HepG2 (cell line): ENCODE measurements around the gene IFNLR1. TPM values are rescaled to one million over a fixed set of nuclear protein-coding genes. Genes with fewer than 3 reads are reported as not detected.

Experiments
- ATAC-seq: fragments of 200-7000 bp; cut with Tn5 transposase; 3 replicates; pipeline ENCODE4 v1.9.1; 2020; ENCODE audit warnings: mild to moderate bottlenecking, moderate library complexity
- BruUV-seq: library from RNA; stranded (reverse); fragments of 400-500 nt; replicated peaks from 2 replicates; lab custom pipeline; 2021; lab: Mats Ljungman, UMichigan
- CTCF ChIA-PET: fragments of 300-600 bp; formaldehyde crosslinking; extraction: SDS; loops from one replicate; lab custom pipeline; 2021; ENCODE audit warnings: low total read pairs, inconsistent platforms, low intra/inter-chr PET ratio; lab: Yijun Ruan, JAX
- POLR2A ChIA-PET: fragments of 350-600 bp; sonication (Branson Sonifier 250); formaldehyde crosslinking; loops from one replicate; lab custom pipeline; 2020; ENCODE audit warnings: antibody characterized with exemption, inconsistent platforms; lab: Yijun Ruan, JAX
- DNase-seq: peaks from one replicate; pipeline ENCODE4 v3.0.0-alpha.2; 2015; ENCODE audit warnings: low spot score
- FAIRE-seq: peaks from 3 replicates; lab custom pipeline; 2011; peaks lifted over from hg19 to GRCh38; lab: Jason Lieb, UNC
- H2AFZ ChIP-seq: one replicate; pipeline ENCODE4 v1.6.1; 2011; ENCODE audit warnings: low read length, inconsistent platforms
- H3K27ac ChIP-seq: fragments of 300-600 bp; 3 replicates; pipeline ENCODE4 v1.8.0; 2011; ENCODE audit warnings: mixed run types, mild to moderate bottlenecking, mixed read lengths, low read length, inconsistent platforms; ENCODE audit not compliant: insufficient read depth; ENCODE audit errors: extremely low read length
- H3K27me3 ChIP-seq, 2 experiments: fragments of 200-600 bp in 1 of 2; 2 replicates in 1 of 2; 3 replicates in 1 of 2; pipeline versions ENCODE4 v1.6.0 to v1.8.0; 2011; ENCODE audit warnings: low read length in 2 of 2, mild to moderate bottlenecking in 2 of 2, moderate library complexity in 2 of 2, inconsistent platforms in 1 of 2; ENCODE audit not compliant: insufficient read depth in 2 of 2, control insufficient read depth in 1 of 2
- H3K36me3 ChIP-seq, 2 experiments: fragments of 200-600 bp in 1 of 2; replicated peaks in 1 of 2; 2 replicates in 1 of 2; 3 replicates in 1 of 2; pipeline versions ENCODE4 v1.5.1 to v1.8.0; 2011; ENCODE audit warnings: low read length in 2 of 2, inconsistent platforms in 1 of 2; ENCODE audit not compliant: insufficient read depth in 2 of 2, control insufficient read depth in 1 of 2
- H3K4me1 ChIP-seq: 2 replicates; pipeline ENCODE4 v1.5.1; 2012; ENCODE audit warnings: low read length, inconsistent platforms; ENCODE audit not compliant: insufficient read depth
- H3K4me2 ChIP-seq: 2 replicates; pipeline ENCODE4 v1.6.0; 2011; ENCODE audit warnings: low read depth, low read length, inconsistent platforms
- H3K4me3 ChIP-seq, 3 experiments: fragments of 200-600 bp in 1 of 3; sonication (generic), shearing (Covaris generic) in 1 of 3; replicated peaks in 1 of 3; 2 replicates each; pipeline ENCODE4 v1.5.1; 2011 to 2016; ENCODE audit warnings: low read length in 3 of 3, inconsistent platforms in 2 of 3, low read depth in 2 of 3, mild to moderate bottlenecking in 2 of 3, control low read depth in 1 of 3, mixed read lengths in 1 of 3; ENCODE audit not compliant: insufficient read depth in 1 of 3
- H3K79me2 ChIP-seq: one replicate; pipeline ENCODE4 v1.6.1; 2011; ENCODE audit warnings: low read length, inconsistent platforms; ENCODE audit not compliant: insufficient read depth
- H3K9ac ChIP-seq: 2 replicates; pipeline ENCODE4 v1.6.0; 2011; ENCODE audit warnings: mild to moderate bottlenecking, low read depth, low read length, inconsistent platforms; ENCODE audit not compliant: insufficient read depth
- H3K9me3 ChIP-seq: 2 replicates; pipeline ENCODE4 v1.5.1; 2012; ENCODE audit warnings: mild to moderate bottlenecking, low read length
- H4K20me1 ChIP-seq: 2 replicates; pipeline ENCODE4 v1.6.0; 2011; ENCODE audit warnings: inconsistent platforms, mild to moderate bottlenecking, low read length, moderate library complexity; ENCODE audit not compliant: insufficient read depth
- CEBPB ChIP-seq: IDR thresholded peaks from 2 replicates; pipeline ENCODE4 v1.6.1; 2011; ENCODE audit warnings: low read depth, low read length, improper control_type of control experiment, borderline replicate concordance
- CEBPG ChIP-seq: IDR thresholded peaks from 2 replicates; pipeline ENCODE4 v1.6.1; 2016
- CREB1 ChIP-seq, 2 experiments: fragments of 450-650 bp in 1 of 2; IDR thresholded peaks; 2 replicates each; pipeline ENCODE4 v1.6.1; 2016 to 2017; ENCODE audit warnings: control low read depth in 1 of 2, mild to moderate bottlenecking in 1 of 2, missing compliant biosample characterization in 1 of 2, missing genetic modification characterization in 1 of 2
- MZF1 ChIP-seq: sonication (generic); formaldehyde crosslinking; IDR thresholded peaks from 2 replicates; pipeline ENCODE4 v1.8.1; 2023; ENCODE audit warnings: mild to moderate bottlenecking, missing genetic modification reagents, borderline replicate concordance
- NCOA1 ChIP-seq: sonication (generic); formaldehyde crosslinking; IDR thresholded peaks from 2 replicates; pipeline ENCODE4 v1.9.0; 2021; ENCODE audit warnings: missing genetic modification reagents
- PHF21A ChIP-seq: sonication (generic); formaldehyde crosslinking; IDR thresholded peaks from 2 replicates; pipeline ENCODE4 v1.5.0; 2020; ENCODE audit warnings: mild to moderate bottlenecking, missing genetic modification reagents
- POGZ ChIP-seq: sonication (generic); formaldehyde crosslinking; IDR thresholded peaks from 2 replicates; pipeline ENCODE4 v1.4.0; 2020; ENCODE audit warnings: mild to moderate bottlenecking, missing genetic modification reagents
- POLR2A ChIP-seq, 2 experiments: IDR thresholded peaks; 2 replicates each; pipeline ENCODE4 v1.6.1; 2011; ENCODE audit warnings: low read depth in 2 of 2, low read length in 2 of 2, mild to moderate bottlenecking in 1 of 2, moderate library complexity in 1 of 2; ENCODE audit not compliant: insufficient read depth in 1 of 2
- RNF2 ChIP-seq: fragments of 450-650 bp; conservative IDR thresholded peaks from 2 replicates; pipeline ENCODE4 v1.6.1; 2016; ENCODE audit warnings: low read depth
- SRF ChIP-seq: IDR thresholded peaks from 2 replicates; pipeline ENCODE4 v1.6.1; 2011; ENCODE audit warnings: mild to moderate bottlenecking, low read depth, low read length, moderate library complexity
- ZBTB7A ChIP-seq: sonication (generic); formaldehyde crosslinking; IDR thresholded peaks from 2 replicates; pipeline ENCODE4 v1.8.0; 2022; ENCODE audit warnings: mild to moderate bottlenecking, missing genetic modification reagents
- ZNF253 ChIP-seq: sonication (generic); formaldehyde crosslinking; IDR thresholded peaks from 2 replicates; pipeline ENCODE4 v1.8.0; 2022; ENCODE audit warnings: mild to moderate bottlenecking, missing genetic modification reagents, borderline replicate concordance
- ZNF260 ChIP-seq: sonication (generic); formaldehyde crosslinking; IDR thresholded peaks from 2 replicates; pipeline ENCODE4 v1.4.0; 2020; ENCODE audit warnings: missing genetic modification reagents, low read depth, mild to moderate bottlenecking, borderline replicate concordance
- ZNF354B ChIP-seq: sonication (generic); formaldehyde crosslinking; IDR thresholded peaks from 2 replicates; pipeline ENCODE4 v1.8.0; 2022; ENCODE audit warnings: mild to moderate bottlenecking, missing genetic modification reagents
- ZNF550 ChIP-seq: sonication (generic); formaldehyde crosslinking; IDR thresholded peaks from 2 replicates; pipeline ENCODE4 v1.4.0; 2020; ENCODE audit warnings: mild to moderate bottlenecking, missing genetic modification reagents, borderline replicate concordance
- WGBS: methylation state at CpG from one replicate; pipeline ENCODE4 v1.1.6; 2017; ENCODE audit warnings: low lambda C conversion rate; 5-methylcytosine and 5-hydroxymethylcytosine counted together
- in situ Hi-C: cut with HindIII; loops from 2 replicates; pipeline ENCODE4 v1.10.0; 2017; ENCODE audit warnings: low pct_unique_long_range_greater_than_20kb; ENCODE audit not compliant: extremely low pct_ligation_motif_present
- intact Hi-C: fragments of 100-400 bp; cut with micrococcal nuclease; formaldehyde crosslinking; loops from one replicate; pipeline ENCODE4 v1.10.0; 2022; ENCODE audit not compliant: unreplicated experiment
- polyA plus RNA-seq, 8 experiments: library from polyadenylated mRNA; depleted of rRNA in 3 of 8; stranded (reverse) in 7 of 8; unstranded in 1 of 8; fragments of >200 nt; fragmentation: Illumina TruSeq in 4 of 8; extraction: Trizol in 4 of 8; gene quantifications; 2 replicates each; pipeline versions ENCODE4 v1.2.1 to v1.2.3, GENCODE V29; 2011 to 2016; ENCODE audit warnings: low read depth in 4 of 8, missing spikeins in 1 of 8, mixed read lengths in 1 of 8; ENCODE audit not compliant: insufficient read depth in 1 of 8
- total RNA-seq, 5 experiments: library from RNA; depleted of rRNA; stranded (reverse); fragments of >200 nt; fragmentation: Illumina TruSeq; extraction: Trizol; gene quantifications; 2 replicates each; pipeline ENCODE4 v1.2.3, GENCODE V29; 2016; ENCODE audit warnings: low read depth in 1 of 5
- TF ChIP-seq, protein P1 (sequence below): IDR thresholded peaks from 2 replicates; pipeline ENCODE4 v1.6.1; 2016; ENCODE audit warnings: missing compliant biosample characterization, missing genetic modification reagents, borderline replicate concordance

The IFNLR1 gene
- total and polyA plus RNA-seq, 2 of the 13 experiments (the other 11 are each of a cell fraction or from before 2014, with no cell fraction given): 3.8 to 8.5 TPM

DNA sequence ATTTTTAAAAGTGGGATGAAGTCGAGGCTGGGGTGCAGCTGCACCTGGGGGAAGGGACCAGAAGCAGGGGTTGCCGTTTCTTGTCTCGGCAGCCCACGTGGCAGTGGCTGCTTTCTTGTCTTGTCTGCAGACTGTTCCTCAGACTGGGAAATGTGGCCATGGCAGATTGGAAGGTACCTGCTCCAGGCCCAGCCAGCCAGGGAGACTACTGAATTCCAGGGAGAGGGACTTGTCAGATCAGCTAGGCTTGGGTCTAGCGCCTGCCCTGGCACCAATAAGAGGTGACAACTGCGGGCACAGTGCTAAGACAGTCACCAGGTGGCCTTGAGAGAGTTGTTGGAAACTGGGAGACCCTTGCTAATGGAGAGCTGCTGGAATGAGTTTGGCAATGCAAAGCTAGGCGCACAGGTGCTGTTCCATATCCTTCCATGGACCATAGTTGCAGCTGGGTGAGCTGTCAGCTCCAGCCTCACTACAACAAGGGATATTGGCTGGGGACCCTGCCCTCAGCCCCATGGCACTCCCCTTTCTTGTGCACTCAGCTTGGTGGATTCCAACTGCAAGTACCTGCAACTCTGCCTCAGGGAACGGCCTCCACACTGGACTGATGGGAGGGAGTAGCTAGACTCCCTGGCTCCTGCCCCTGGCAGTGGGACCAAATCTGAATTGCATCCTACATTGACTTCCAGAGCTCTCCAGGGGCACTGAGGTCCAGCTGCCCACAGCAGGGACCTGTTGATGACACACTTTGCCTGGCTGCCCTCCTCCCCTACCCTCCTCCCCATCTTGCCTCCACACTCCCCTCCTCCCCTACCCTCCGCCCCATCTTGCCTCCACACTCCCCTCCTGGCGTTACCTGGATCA, 34.2 kb downstream of the IFNLR1 start (continued):
- no peak for TF ChIP-seq ZNF260 (CRISPR knock-in tag)
- TF ChIP-seq MZF1 (CRISPR knock-in tag): no peak
- TF ChIP-seq ZNF550: no peak
- TF ChIP-seq, all 625 proteins: peak for 0

DNA sequence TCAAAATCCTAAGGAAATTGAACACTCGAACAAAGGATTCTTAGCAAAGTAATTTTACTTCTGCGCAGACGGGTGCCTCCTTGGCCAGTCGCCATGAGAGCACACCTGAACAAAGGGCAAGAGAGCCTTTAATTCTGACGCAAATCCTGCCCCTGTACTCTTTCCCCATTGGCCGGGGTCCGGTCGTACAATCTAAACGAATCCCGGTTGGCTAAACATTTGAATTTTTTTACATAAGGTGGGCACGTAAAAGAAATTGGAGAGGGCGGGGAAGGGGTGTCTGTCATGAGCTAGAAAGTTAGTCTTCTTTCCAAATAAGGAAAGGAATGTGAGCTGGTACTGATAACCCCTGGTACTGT, 35.9 kb downstream of the IFNLR1 start:
- Histone ChIP-seq H3K79me2 (no peaks in the 10 kb centered on the region), H3K27me3 (peaks cover 0 to 10% of the 10 kb centered on the region in 2 experiments; a peak in 2 of 5 replicates), H3K4me2 (peak overlapping the region; percentile 78), H3K36me3 (no peaks in the 10 kb centered on the region), H3K27ac (peak overlapping the region; percentile 10), H4K20me1 (no peaks in the 10 kb centered on the region), H3K4me3 (peak overlapping the region in 2 of 3 experiments; percentile 35 to 56; a peak in 4 of 6 replicates), H3K9ac (no peak overlapping the region), H3K9me3 (no peaks in the 10 kb centered on the region), H2AFZ (peak overlapping the region; percentile 1), H3K4me1 (peaks cover 40% of the 10 kb centered on the region)
- BruUV-seq: no TSS peak
- WGBS: 4% methylated on average over 12 of the region's 12 CpGs
- POLR2A ChIA-PET: interaction anchor here (0.7 to 2.9 kb wide), 4 partner anchors 8 to 39 kb away, joined by 3 to 19 read pairs (median 6); no protein-coding TSS in a partner anchor
- TF ChIP-seq CEBPG (CRISPR knock-in tag) (no peak), RNF2 (no peak), ZBTB7A (no peak), CEBPB (peak; percentile 10; the same call in 1 of the 2 replicates), NCOA1 (CRISPR knock-in tag) (0 out of 2 replicates have a peak, but pooled peaks have one; percentile 28), PHF21A (0 out of 2 replicates have a peak, but pooled peaks have one; percentile 24), POLR2A (IDR thresholded peaks at IDR 0.05; ENCODE audit: insufficient read depth in 1 of 2, low read depth in 2 of 2, low read length in 2 of 2) (0 out of 4 replicates have a peak, but pooled peaks of 1 of the 2 experiments have one; percentile 26), ZNF253 (CRISPR knock-in tag) (no peak), POGZ (CRISPR knock-in tag) (no peak), ZNF354B (CRISPR knock-in tag) (no peak), SRF (peak; percentile 81), CREB1 (IDR thresholded peaks at IDR 0.05) (no peak), CREB1 (CRISPR knock-in tag; IDR thresholded peaks at IDR 0.05) (peak; percentile 73)
- TF ChIP-seq, protein P1, sequence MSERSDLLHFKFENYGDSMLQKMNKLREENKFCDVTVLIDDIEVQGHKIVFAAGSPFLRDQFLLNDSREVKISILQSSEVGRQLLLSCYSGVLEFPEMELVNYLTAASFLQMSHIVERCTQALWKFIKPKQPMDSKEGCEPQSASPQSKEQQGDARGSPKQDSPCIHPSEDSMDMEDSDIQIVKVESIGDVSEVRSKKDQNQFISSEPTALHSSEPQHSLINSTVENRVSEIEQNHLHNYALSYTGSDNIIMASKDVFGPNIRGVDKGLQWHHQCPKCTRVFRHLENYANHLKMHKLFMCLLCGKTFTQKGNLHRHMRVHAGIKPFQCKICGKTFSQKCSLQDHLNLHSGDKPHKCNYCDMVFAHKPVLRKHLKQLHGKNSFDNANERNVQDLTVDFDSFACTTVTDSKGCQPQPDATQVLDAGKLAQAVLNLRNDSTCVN: no peak
- in situ Hi-C loops (no loop called here), intact Hi-C loops (loop anchor here (5.0 kb wide), 1 partner anchor 36 kb away; the partner anchor contains the start of gene IFNLR1)
- ATAC-seq: peak; percentile 50
- CTCF ChIA-PET: interaction anchor here (2.5 kb wide), 1 partner anchor 240 kb away, joined by 27 read pairs; no protein-coding TSS in a partner anchor
- DNase-seq: peak; percentile 74
- FAIRE-seq: peak; percentile 30
